PC-3 (cell line): ENCODE data around the gene SGMS1. TPM values are rescaled to one million over a fixed set of nuclear protein-coding genes. Genes with fewer than 3 reads are reported as not detected.

Experiments used
- ATAC-seq: fragments of 200-7000 bp; cut with Tn5 transposase; 2 replicates; pipeline ENCODE4 v1.9.1; 2020; ENCODE audit warnings: mild to moderate bottlenecking, moderate library complexity
- BruUV-seq: library from RNA; stranded (reverse); fragments of 400-500 nt; replicated peaks from 2 replicates; lab custom pipeline; 2021; lab: Mats Ljungman, UMichigan
- CTCF ChIA-PET: fragments of 300-600 bp; sonication (Branson Sonifier 250); formaldehyde crosslinking; loops from one replicate; lab custom pipeline; 2022; ENCODE audit warnings: antibody characterized with exemption; lab: Charles Lee
- POLR2A ChIA-PET: fragments of 300-600 bp; sonication (Branson Sonifier 250); formaldehyde crosslinking; loops from one replicate; lab custom pipeline; 2022; ENCODE audit warnings: antibody characterized with exemption; ENCODE audit not compliant: unreplicated experiment; lab: Charles Lee
- DNase-seq: peaks from one replicate; pipeline ENCODE4 v3.0.0-alpha.2; 2015
- H2AFZ ChIP-seq: fragments of 300-600 bp; sonication (generic); 2 replicates; pipeline ENCODE4 v1.6.0; 2016; ENCODE audit warnings: antibody characterized with exemption, low read length
- H3F3A ChIP-seq: fragments of 300-600 bp; sonication (generic); one replicate; pipeline ENCODE4 v1.6.0; 2017; ENCODE audit warnings: antibody characterized with exemption, low read length, control low read depth, mild to moderate bottlenecking; ENCODE audit not compliant: unreplicated experiment
- H3K27ac ChIP-seq: fragments of 300-600 bp; sonication (generic); 2 replicates; pipeline ENCODE4 v1.5.1; 2016; ENCODE audit warnings: mild to moderate bottlenecking, low read length
- H3K27me3 ChIP-seq: fragments of 300-600 bp; sonication (generic); 2 replicates; pipeline ENCODE4 v1.6.1; 2016; ENCODE audit warnings: low read length, mixed read lengths
- H3K36me3 ChIP-seq: fragments of 300-600 bp; sonication (generic); 2 replicates; pipeline ENCODE4 v1.6.1; 2016; ENCODE audit warnings: low read depth, mixed run types, low read length, mixed read lengths
- H3K4me1 ChIP-seq: fragments of 300-600 bp; sonication (generic); 2 replicates; pipeline ENCODE4 v1.5.1; 2016; ENCODE audit warnings: low read length; ENCODE audit not compliant: insufficient read depth
- H3K4me2 ChIP-seq: fragments of 300-600 bp; sonication (generic); 2 replicates; pipeline ENCODE4 v1.6.0; 2016; ENCODE audit warnings: low read length
- H3K4me3 ChIP-seq: fragments of 300-600 bp; sonication (generic); 2 replicates; pipeline ENCODE4 v1.5.1; 2016; ENCODE audit warnings: mild to moderate bottlenecking, low read length, mixed read lengths
- H3K79me2 ChIP-seq: fragments of 300-600 bp; sonication (generic); 2 replicates; pipeline ENCODE4 v1.6.1; 2017; ENCODE audit warnings: low read length, mixed read lengths
- H3K9ac ChIP-seq: fragments of 300-600 bp; sonication (generic); 2 replicates; pipeline ENCODE4 v1.6.0; 2016; ENCODE audit warnings: mild to moderate bottlenecking, low read length
- H3K9me2 ChIP-seq: fragments of 300-600 bp; sonication (generic); replicated peaks from 2 replicates; pipeline ENCODE4 v1.6.1; 2016; ENCODE audit warnings: mixed run types, low read length, mixed read lengths
- H3K9me3 ChIP-seq: fragments of 300-600 bp; sonication (generic); 2 replicates; pipeline ENCODE4 v1.6.1; 2016; ENCODE audit warnings: low read length, mixed read lengths
- H4K20me1 ChIP-seq: fragments of 300-600 bp; sonication (generic); 2 replicates; pipeline ENCODE4 v1.6.1; 2016; ENCODE audit warnings: low read length, mixed read lengths
- CTCF ChIP-seq: fragments of 300-600 bp; sonication (generic); conservative IDR thresholded peaks from 2 replicates; pipeline ENCODE4 v1.5.1; 2017; ENCODE audit warnings: antibody characterized with exemption, low read depth, mild to moderate bottlenecking, low read length
- EZH2 ChIP-seq: fragments of 300-600 bp; sonication (generic); IDR thresholded peaks from one replicate; pipeline ENCODE4 v1.6.1; 2017; ENCODE audit warnings: antibody characterized with exemption, mild to moderate bottlenecking, low read length; ENCODE audit not compliant: unreplicated experiment
- EZH2phosphoT487 ChIP-seq: fragments of 300-600 bp; sonication (generic); IDR thresholded peaks from 2 replicates; pipeline ENCODE4 v1.6.1; 2018; ENCODE audit warnings: mild to moderate bottlenecking, antibody characterized with exemption, low read length, borderline replicate concordance
- intact Hi-C: fragments of 100-400 bp; cut with micrococcal nuclease; formaldehyde crosslinking; loops from 2 replicates; pipeline ENCODE4 v1.9.0; 2023
- total RNA-seq: library from RNA; depleted of rRNA; stranded (reverse); fragments of >200 nt; gene quantifications from 2 replicates; pipeline ENCODE4 v1.2.3, GENCODE V29; 2014

The SGMS1 gene
- total RNA-seq, 1 experiment from 2014 or later: 61.4 TPM

DNA sequence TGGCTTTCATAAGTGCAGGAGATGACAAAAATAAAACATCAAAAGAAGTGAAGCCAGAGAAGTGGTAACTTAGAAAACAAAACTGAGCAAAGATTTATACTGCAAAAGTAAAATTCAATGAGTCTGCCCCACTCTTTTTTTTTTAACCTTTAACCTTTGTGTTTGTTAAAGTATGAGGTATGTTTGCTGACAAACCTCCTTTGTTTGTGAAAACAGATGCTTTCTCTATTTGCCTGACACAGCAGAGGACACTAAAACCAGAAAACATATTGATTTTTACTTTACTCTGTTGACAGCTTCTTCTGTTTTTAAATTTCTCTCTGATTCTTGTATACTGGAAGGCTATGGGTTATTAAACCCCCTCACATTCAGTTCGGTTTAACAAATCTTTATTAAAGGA is 57.6 kb downstream of the SGMS1 start:
- Histone ChIP-seq H2AFZ (no peak overlapping the region), H3K27me3 (no peaks in the 10 kb centered on the region), H3K4me2 (no peak overlapping the region), H3K9ac (no peak overlapping the region), H3K9me3 (no peaks in the 10 kb centered on the region), H3K4me3 (no peak overlapping the region), H3K9me2 (no peaks in the 10 kb centered on the region), H4K20me1 (no peaks in the 10 kb centered on the region), H3K79me2 (no peaks in the 10 kb centered on the region; the same call in 1 of the 2 replicates), H3F3A (no peaks in the 10 kb centered on the region), H3K36me3 (no peaks in the 10 kb centered on the region), H3K27ac (no peak overlapping the region), H3K4me1 (peaks cover 13% of the 10 kb centered on the region)
- BruUV-seq: no TSS peak
- no peak for ATAC-seq
- TF ChIP-seq EZH2 (no peak), CTCF (no peak), EZH2phosphoT487 (no peak)
- intact Hi-C loops: loop anchor here (2.0 kb wide), 1 partner anchor 39 kb away; no protein-coding TSS in a partner anchor
- ChIA-PET POLR2A (no interaction called here), CTCF (no interaction called here)
- no peak for DNase-seq

- H3K9me3 ChIP-seq: no peaks in the 10 kb centered on the region
- H3K4me3 ChIP-seq: no peak overlapping the region
- TF ChIP-seq EZH2: no peak
- TF ChIP-seq EZH2phosphoT487: no peak
- TF ChIP-seq CTCF: no peak
- POLR2A ChIA-PET: no interaction called here
- no peaks in the 10 kb centered on the region for H3F3A ChIP-seq
- no peaks in the 10 kb centered on the region; the same call in 1 of the 2 replicates for H3K79me2 ChIP-seq
- no peak overlapping the region for H3K27ac ChIP-seq
- peaks cover 13% of the 10 kb centered on the region for H3K4me1 ChIP-seq
- no peaks in the 10 kb centered on the region for H3K36me3 ChIP-seq
- ATAC-seq (no peak), DNase-seq (no peak)
- no TSS peak for BruUV-seq
- H4K20me1 ChIP-seq: 0 out of 2 replicates have a peak, but pooled peaks cover 4% of the 10 kb centered on the region
- H3K9ac ChIP-seq: no peak overlapping the region
- H2AFZ ChIP-seq: no peak overlapping the region
- CTCF ChIA-PET: no interaction called here
- no peaks in the 10 kb centered on the region for H3K27me3 ChIP-seq
- no peak overlapping the region for H3K4me2 ChIP-seq
- intact Hi-C loops: loop anchor here (2.0 kb wide), 1 partner anchor 39 kb away; no protein-coding TSS in a partner anchor
- H3K9me2 ChIP-seq: no peaks in the 10 kb centered on the region
These were observed 58.3 kb downstream of the SGMS1 start for GRCh38 chr10:50565301-50566083.

GRCh38 chr10:50563906-50564305 is 59.9 kb downstream of the SGMS1 start:
- Histone ChIP-seq H3K27me3 (no peaks in the 10 kb centered on the region), H3F3A (no peaks in the 10 kb centered on the region), H3K79me2 (no peaks in the 10 kb centered on the region; the same call in 1 of the 2 replicates), H3K9ac (no peak overlapping the region), H2AFZ (no peak overlapping the region), H3K27ac (no peak overlapping the region), H3K36me3 (no peaks in the 10 kb centered on the region), H3K4me2 (no peak overlapping the region), H3K9me2 (no peaks in the 10 kb centered on the region), H3K4me1 (peaks cover 13% of the 10 kb centered on the region), H3K4me3 (no peak overlapping the region), H3K9me3 (no peaks in the 10 kb centered on the region), H4K20me1 (0 out of 2 replicates have a peak, but pooled peaks cover 4% of the 10 kb centered on the region)
- ChIA-PET CTCF (no interaction called here), POLR2A (no interaction called here)
- intact Hi-C loops: no loop called here
- TF ChIP-seq EZH2: no peak
- no peak for TF ChIP-seq CTCF
- no peak for TF ChIP-seq EZH2phosphoT487
- DNase-seq: no peak
- no TSS peak for BruUV-seq
- ATAC-seq: no peak
